ENCODE results near the gene ATG4C.

Gene ATG4C

DNA sequence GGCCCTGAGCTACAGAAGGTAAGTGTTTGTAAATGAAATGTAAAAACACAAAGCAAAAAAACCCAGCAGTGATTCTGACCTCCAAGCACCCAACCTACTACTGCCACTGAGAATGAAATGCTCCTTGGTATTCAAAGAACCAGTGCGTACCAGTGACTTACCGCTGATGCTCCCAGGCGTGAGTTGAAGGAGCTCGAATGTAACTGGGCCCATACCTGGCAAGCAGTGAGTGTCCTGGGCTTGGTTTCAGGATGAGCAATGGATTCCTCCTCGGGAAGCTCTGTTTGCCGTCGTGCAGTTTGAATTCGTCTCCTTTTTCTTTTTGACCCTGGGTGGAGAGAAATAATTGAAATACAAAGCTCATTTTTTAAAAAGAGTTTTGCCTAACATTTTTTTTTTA is 121.9 kb downstream of the ATG4C start:
- DNase-seq, result no peak

GRCh38 chr1:62906428-62906886 is 122.5 kb downstream of the ATG4C start:
- peak in 1 of 5 experiments; percentile 5 for DNase-seq

- DNase-seq, result no peak
These were observed 124.3 kb downstream of the ATG4C start for GRCh38 chr1:62908168-62908695.

- peak in 1 of 5 experiments; percentile 4 for DNase-seq
These were observed 128.2 kb downstream of the ATG4C start for GRCh38 chr1:62912028-62912638.
